AG04449 (cell line): Measurements from ENCODE around the gene ADD3.

ENCODE experiments used
- CTCF ChIA-PET: fragments of 350-600 bp; formaldehyde crosslinking; extraction: SDS; loops from one replicate; lab custom pipeline; 2021; ENCODE audit warnings: antibody characterized with exemption; lab: Yijun Ruan, JAX
- POLR2A ChIA-PET: fragments of 400-600, 350-600 bp; formaldehyde crosslinking; extraction: SDS; loops from one replicate; lab custom pipeline; 2020; ENCODE audit warnings: antibody characterized with exemption, inconsistent platforms; lab: Yijun Ruan, JAX
- DNase-seq: peaks from one replicate; pipeline ENCODE4 v3.0.0-alpha.2; 2010; ENCODE audit warnings: low read depth, low spot score
- H3K4me3 ChIP-seq: 2 replicates; pipeline ENCODE4 v1.5.1; 2011; ENCODE audit warnings: low read depth, mild to moderate bottlenecking, control low read depth, low read length
- CTCF ChIP-seq: IDR thresholded peaks from one replicate; pipeline ENCODE4 v1.5.1; 2011; ENCODE audit warnings: mild to moderate bottlenecking, moderate library complexity, low read length, control low read depth, inconsistent platforms; ENCODE audit not compliant: insufficient read depth; ENCODE audit errors: missing control alignments

ADD3 gene

GRCh38 chr10:110007701-110008517, at the start of gene ADD3:
Gene ADD3 (plus strand): TSS chr10:110007984. CDS start chr10:110100654, 92,670 bp downstream.
- DNase-seq, result peak; percentile 55
- CTCF ChIA-PET, result interaction anchor here (0.7 to 3.0 kb wide), 4 partner anchors 16 to 130 kb away, joined by 4 to 18 read pairs (median 5); no protein-coding TSS in a partner anchor
- no peak for TF ChIP-seq CTCF
- POLR2A ChIA-PET, result interaction anchor here (0.8 to 1.6 kb wide), 5 partner anchors 20 to 124 kb away, joined by 3 to 12 read pairs (median 6); no protein-coding TSS in a partner anchor
- H3K4me3 ChIP-seq, result peak within 1 kb of the TSS; percentile 82

GRCh38 chr10:109958059-109958458, 49.7 kb upstream of the ADD3 start:
- ChIA-PET POLR2A (no interaction called here), CTCF (interaction anchor here (0.6 to 1.8 kb wide), 5 partner anchors 9 to 74 kb away, joined by 3 to 6 read pairs (median 3); no protein-coding TSS in a partner anchor)
- no peak overlapping the region for H3K4me3 ChIP-seq
- no peak for DNase-seq
- no peak for TF ChIP-seq CTCF

GRCh38 chr10:109959259-109960145, 48.3 kb upstream of the ADD3 start:
- H3K4me3 ChIP-seq, result no peak overlapping the region
- ChIA-PET CTCF (interaction anchor here (1.0 to 11.4 kb wide), 4 partner anchors 8 to 137 kb away, joined by 3 to 85 read pairs (median 4); no protein-coding TSS in a partner anchor), POLR2A (no interaction called here)
- DNase-seq, result no peak
- no peak for TF ChIP-seq CTCF

GRCh38 chr10:109960682-109961081, 47.1 kb upstream of the ADD3 start:
- DNase-seq, result no peak
- no peak overlapping the region for H3K4me3 ChIP-seq
- ChIA-PET POLR2A (interaction anchor here (0.6 kb wide), 1 partner anchor 100 kb away, joined by 3 read pairs; no protein-coding TSS in a partner anchor), CTCF (interaction anchor here (1.1 to 11.4 kb wide), 3 partner anchors 12 to 26 kb away, joined by 3 to 85 read pairs (median 4); no protein-coding TSS in a partner anchor)
- TF ChIP-seq CTCF, result no peak

GRCh38 chr10:109961174-109962001, 46.4 kb upstream of the ADD3 start:
- ChIA-PET POLR2A (no interaction called here), CTCF (interaction anchor here (1.1 to 11.4 kb wide), 5 partner anchors 11 to 26 kb away, joined by 3 to 85 read pairs (median 4); no protein-coding TSS in a partner anchor)
- no peak for DNase-seq
- no peak overlapping the region for H3K4me3 ChIP-seq
- TF ChIP-seq CTCF, result no peak
